Measurements from ENCODE around the gene BCAS1.

BCAS1 gene

DNA sequence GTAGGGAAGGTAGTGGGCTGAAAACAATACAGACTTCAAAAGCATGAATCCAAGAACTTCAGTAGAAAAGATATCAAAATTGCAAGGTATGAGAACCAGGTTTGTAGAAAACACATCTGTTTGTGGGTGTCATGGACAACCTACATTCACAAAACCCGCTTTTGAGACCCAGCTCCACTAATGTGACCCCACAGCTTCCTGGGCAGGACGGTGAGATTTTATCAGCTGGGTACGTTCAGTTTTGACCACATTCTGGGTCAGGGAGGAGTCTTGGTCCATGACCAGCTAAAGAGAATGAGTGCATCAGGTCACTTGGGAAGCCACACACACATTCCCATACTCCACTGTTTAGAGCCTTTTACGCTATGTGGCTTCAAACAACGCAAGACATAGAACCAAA lies 77.1 kb downstream of the BCAS1 start:
- no peak overlapping the region for H3K27ac ChIP-seq
- no peak for TF ChIP-seq ZFX (IDR thresholded peaks at IDR 0.05)
- TF ChIP-seq, protein P1, sequence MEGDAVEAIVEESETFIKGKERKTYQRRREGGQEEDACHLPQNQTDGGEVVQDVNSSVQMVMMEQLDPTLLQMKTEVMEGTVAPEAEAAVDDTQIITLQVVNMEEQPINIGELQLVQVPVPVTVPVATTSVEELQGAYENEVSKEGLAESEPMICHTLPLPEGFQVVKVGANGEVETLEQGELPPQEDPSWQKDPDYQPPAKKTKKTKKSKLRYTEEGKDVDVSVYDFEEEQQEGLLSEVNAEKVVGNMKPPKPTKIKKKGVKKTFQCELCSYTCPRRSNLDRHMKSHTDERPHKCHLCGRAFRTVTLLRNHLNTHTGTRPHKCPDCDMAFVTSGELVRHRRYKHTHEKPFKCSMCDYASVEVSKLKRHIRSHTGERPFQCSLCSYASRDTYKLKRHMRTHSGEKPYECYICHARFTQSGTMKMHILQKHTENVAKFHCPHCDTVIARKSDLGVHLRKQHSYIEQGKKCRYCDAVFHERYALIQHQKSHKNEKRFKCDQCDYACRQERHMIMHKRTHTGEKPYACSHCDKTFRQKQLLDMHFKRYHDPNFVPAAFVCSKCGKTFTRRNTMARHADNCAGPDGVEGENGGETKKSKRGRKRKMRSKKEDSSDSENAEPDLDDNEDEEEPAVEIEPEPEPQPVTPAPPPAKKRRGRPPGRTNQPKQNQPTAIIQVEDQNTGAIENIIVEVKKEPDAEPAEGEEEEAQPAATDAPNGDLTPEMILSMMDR (conservative IDR thresholded peaks at IDR 0.05), result no peak

DNA sequence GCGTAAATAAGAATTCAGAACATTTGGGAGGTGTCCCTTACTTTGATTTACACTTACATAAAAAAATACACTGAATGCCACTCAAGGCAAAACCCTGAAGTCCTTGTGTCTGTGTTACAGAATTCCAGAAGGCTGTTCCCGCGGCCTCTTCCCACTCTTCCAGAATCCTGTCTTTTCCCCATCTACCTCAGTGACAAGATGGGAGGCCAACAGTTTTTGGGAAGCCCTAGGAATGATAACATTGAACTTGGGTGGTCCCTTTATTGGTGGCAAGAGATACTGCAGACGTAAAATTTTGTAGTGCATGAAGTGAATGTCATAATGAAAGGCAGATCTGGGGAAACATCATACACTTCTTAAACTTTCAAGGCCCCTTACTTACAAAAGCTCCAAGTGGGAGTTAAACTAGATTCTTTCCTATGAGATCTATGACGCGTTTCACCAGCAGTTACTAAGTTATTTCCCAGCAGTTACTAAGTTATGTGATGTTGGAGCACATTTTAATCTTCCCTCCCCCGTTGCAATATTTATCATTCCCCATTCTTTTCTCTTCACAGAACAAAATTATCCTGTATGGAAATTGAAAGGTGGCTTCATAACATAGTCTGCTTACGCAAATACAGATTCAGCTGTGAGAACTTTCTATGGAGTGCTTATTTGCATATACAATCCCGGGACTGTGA lies 79.5 kb downstream of the BCAS1 start:
- no peak overlapping the region for H3K27ac ChIP-seq
- no peak for TF ChIP-seq ZFX (IDR thresholded peaks at IDR 0.05)
- TF ChIP-seq, protein P1 (conservative IDR thresholded peaks at IDR 0.05), result no peak

DNA sequence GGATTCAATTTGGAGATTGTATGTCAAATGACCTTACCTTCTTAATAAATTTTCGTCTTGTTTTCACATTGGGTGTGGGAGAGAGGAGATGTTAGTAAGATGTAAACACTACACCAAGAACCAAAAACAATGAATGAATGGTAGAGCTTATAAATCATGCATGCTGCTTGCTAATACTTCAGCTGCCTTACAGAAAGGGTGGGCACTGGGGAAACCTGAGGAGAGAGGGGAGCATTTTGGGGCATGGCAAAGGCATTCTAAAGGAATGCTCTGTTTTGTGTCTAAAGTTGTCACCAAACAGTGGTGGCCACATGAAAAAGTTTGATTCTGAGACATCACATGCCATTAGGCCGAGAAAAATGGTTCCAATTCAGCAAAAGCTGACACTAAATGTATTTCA lies 80.4 kb downstream of the BCAS1 start:
- no peak overlapping the region for H3K27ac ChIP-seq
- TF ChIP-seq, protein P1 (conservative IDR thresholded peaks at IDR 0.05), result no peak
- no peak for TF ChIP-seq ZFX (IDR thresholded peaks at IDR 0.05)

DNA sequence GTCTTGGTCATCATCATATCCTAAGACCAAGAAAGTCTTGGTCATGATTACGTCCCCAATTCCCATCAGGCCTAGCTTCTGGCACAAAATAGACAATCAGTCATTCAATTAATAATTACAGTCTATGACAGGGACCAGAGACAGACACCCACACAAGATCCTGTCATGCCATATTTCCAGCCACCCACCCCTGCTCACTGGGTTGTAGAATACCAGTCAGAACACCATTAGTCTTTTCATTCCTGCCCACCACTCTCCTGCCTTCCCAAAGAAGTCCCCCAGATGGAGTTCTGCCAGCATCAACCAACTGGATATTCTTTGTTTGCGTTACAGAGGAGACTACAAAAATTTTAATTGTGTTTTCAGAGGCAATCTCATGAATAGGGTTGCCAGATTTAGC lies 81.0 kb downstream of the BCAS1 start:
- no peak for TF ChIP-seq ZFX (IDR thresholded peaks at IDR 0.05)
- TF ChIP-seq, protein P1 (conservative IDR thresholded peaks at IDR 0.05), result no peak
- no peak overlapping the region for H3K27ac ChIP-seq

DNA sequence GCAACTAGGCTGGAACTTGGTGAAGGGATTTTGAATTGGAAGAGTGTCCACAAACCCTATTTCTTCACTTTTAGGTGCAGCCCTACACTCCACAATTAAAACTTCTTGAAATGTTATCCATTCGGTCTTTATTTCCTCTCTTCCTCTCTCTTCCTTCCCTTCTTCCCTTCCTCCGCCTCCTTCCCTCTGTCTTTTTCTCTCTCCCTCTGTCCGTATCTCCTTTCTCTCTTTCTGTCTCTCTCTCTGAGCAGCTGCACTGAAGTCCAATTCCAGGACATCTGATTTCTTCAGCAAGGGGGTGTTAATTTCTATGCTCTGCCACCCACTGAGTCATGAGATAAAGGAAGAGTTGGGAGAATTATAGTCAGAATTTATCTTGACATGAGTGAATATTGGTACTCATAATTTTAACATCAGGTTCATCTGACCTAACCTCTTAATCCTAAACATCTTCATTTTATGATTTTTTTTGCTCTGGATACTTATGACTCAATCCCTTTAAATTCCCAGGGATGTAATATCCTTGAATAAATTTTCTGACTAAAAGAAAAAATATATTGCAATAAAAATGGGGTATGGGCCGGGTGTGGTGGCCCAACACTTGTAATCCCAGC lies 84.2 kb downstream of the BCAS1 start:
- TF ChIP-seq ZFX (IDR thresholded peaks at IDR 0.05), result no peak
- TF ChIP-seq, protein P1 (conservative IDR thresholded peaks at IDR 0.05), result no peak
- no peak overlapping the region for H3K27ac ChIP-seq

DNA sequence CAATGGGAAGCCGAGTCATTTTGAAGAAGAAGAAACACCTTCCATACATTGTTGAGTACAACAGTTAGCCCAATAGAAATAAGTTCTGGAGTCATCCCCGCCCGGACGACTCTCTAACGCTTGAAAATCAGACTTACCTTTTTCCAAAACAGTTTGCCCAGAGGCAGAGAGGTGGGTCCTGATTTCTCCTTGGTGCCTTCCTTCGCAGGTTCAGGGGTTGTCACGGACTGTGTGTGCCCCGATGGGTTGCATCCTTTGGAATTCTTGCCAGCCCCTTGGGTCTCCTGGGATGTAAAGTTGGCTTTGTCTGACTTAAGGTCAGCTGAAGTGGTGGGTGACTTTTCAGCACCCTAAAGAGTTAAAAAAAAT lies 85.3 kb downstream of the BCAS1 start:
- TF ChIP-seq, protein P1 (conservative IDR thresholded peaks at IDR 0.05), result no peak
- no peak for TF ChIP-seq ZFX (IDR thresholded peaks at IDR 0.05)
- no peak overlapping the region for H3K27ac ChIP-seq

DNA sequence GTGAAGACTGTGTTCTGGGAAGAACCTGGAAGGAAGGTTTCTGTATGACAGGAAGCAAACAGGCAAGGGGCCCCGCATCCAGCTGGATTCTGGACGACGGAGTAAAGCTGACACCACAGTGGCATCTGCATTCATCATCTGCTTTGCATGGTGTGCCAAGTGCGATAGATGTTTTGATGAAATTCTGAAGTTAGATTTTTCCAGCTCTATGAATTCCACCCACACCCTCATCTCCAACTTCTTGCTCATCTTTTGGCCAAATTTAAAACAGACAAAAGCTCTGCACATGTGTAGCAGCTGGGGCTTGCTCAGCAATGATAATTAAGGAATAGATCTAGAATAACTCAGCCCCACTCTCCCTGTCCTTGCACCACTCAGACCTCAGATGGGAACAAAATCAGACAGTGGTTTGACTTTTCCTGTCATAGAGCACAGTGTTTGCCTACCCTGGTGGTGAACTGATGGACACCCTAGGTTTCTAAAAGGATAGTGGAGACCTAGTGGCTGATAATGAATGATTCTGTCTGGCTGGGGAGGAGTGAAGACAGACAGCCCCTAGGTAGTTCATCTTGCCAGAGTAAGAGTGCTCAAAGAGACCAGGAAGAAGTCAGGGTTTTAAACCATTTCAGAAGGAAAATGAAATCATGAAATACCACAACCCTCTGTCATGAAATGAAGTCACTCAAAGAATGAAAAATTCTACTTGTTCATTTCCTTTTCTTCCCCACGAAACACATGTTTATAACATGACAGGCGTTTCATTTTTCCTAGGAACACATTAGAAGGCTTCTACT lies 85.8 kb downstream of the BCAS1 start:
- TF ChIP-seq ZFX (IDR thresholded peaks at IDR 0.05), result no peak
- TF ChIP-seq, protein P1 (conservative IDR thresholded peaks at IDR 0.05), result no peak
- H3K27ac ChIP-seq, result no peak overlapping the region

Data from C4-2B (cell line).